Spleen (tissue), 7 donors: ENCODE measurements around the gene TMEM135.

Source experiments
- POLR2A ChIP-seq, 3 donors: fragments of 450-650 bp; IDR thresholded peaks; one replicate each; pipeline ENCODE4 v1.5.1; 2017; ENCODE audit warnings: antibody characterized with exemption in 3 of 3, mild to moderate bottlenecking in 1 of 3
- TF ChIP-seq, protein P1 (sequence below), 11 experiments: fragments of 200-600 bp in 7 of 11; fragments of 450-650 bp in 4 of 11; sonication (generic) in 4 of 11; IDR thresholded peaks in 8 of 11; conservative IDR thresholded peaks in 3 of 11; 1 replicate in 7 of 11; 2 replicates in 4 of 11; pipeline versions ENCODE4 v1.4.0 to v1.8.0; 2016 to 2021; ENCODE audit warnings: antibody characterized with exemption in 11 of 11, inconsistent platforms in 4 of 11, mild to moderate bottlenecking in 1 of 11
- donor health status: DM: no; HTN: no; CAD: no; lungs with moderate emphysema.
- donor health status: DM: no; HTN: no; CAD: no.
- donor health status: DM: no; HTN: no; CAD: no.

DNA sequence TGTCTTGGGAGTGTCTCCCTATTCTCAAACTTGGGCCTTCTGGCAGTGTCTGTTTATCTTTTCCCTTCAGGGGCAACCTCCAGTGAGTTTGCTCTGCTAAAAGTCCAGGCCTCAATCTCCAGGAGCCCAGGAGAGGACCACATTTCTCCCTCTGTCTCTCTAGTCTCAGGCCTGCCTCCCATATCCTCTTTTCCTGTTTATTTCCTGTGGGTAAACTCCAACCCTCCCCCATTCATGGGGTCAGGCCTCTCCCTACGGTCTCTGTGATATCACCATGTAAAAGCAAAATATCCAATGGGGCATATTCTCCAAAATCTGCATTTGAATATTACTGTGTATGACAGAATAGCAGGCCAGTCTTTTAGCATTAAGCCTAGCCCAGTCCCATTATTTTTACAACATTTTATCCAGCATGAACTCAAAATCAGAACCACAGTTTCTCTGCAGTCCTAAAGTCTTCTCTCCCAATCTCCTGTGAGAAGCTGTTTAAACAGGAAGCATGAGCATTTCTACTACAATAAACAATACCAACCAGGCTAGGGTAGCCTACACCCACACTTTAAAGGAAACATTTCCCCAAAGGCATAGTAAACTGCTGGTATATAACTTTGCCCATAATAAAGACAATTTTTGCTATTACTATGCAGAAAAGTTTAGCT is 18.0 kb upstream of the TMEM135 start:
- TF ChIP-seq POLR2A (IDR thresholded peaks at IDR 0.05), result no peak
- TF ChIP-seq, protein P1, sequence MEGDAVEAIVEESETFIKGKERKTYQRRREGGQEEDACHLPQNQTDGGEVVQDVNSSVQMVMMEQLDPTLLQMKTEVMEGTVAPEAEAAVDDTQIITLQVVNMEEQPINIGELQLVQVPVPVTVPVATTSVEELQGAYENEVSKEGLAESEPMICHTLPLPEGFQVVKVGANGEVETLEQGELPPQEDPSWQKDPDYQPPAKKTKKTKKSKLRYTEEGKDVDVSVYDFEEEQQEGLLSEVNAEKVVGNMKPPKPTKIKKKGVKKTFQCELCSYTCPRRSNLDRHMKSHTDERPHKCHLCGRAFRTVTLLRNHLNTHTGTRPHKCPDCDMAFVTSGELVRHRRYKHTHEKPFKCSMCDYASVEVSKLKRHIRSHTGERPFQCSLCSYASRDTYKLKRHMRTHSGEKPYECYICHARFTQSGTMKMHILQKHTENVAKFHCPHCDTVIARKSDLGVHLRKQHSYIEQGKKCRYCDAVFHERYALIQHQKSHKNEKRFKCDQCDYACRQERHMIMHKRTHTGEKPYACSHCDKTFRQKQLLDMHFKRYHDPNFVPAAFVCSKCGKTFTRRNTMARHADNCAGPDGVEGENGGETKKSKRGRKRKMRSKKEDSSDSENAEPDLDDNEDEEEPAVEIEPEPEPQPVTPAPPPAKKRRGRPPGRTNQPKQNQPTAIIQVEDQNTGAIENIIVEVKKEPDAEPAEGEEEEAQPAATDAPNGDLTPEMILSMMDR (IDR thresholded peaks at IDR 0.05 in 8 of 11, conservative IDR thresholded peaks at IDR 0.05 in 3 of 11), result no peak
